Raji (cell line): Measurements from ENCODE around the gene TMPRSS3.

Experiments
- POLR2A ChIP-seq: IDR thresholded peaks from 2 replicates; pipeline ENCODE4 v1.6.1; 2011; ENCODE audit warnings: low read depth, low read length, control low read depth; ENCODE audit not compliant: insufficient read depth

The TMPRSS3 gene

GRCh38 chr21:42330380-42331371 lies 65.2 kb downstream of the TMPRSS3 start:
- no peak for TF ChIP-seq POLR2A

GRCh38 chr21:42324896-42325295 lies 71.0 kb downstream of the TMPRSS3 start:
- no peak for TF ChIP-seq POLR2A
